ENCODE data around the gene PLXNA4.
"Not testable (repeated sequence)": the region's sequence is repeated elsewhere in the genome, so short reads cannot be mapped to it uniquely, and the experiment has no call there.

The PLXNA4 gene

GRCh38 chr7:132190683-132191082, 385.6 kb downstream of the PLXNA4 start:
- DNase-seq: no peak

- no peak for DNase-seq
These were observed 386.4 kb downstream of the PLXNA4 start for GRCh38 chr7:132189881-132190280.

GRCh38 chr7:132187869-132188789, 388.1 kb downstream of the PLXNA4 start:
- no peak for DNase-seq

GRCh38 chr7:132187391-132187790, 388.9 kb downstream of the PLXNA4 start:
- no peak for DNase-seq

GRCh38 chr7:132185150-132185549, 391.1 kb downstream of the PLXNA4 start:
- DNase-seq: no peak

GRCh38 chr7:132183781-132184380, 392.4 kb downstream of the PLXNA4 start:
- peak; percentile 60 for DNase-seq

- DNase-seq: no peak
These were observed 393.3 kb downstream of the PLXNA4 start for GRCh38 chr7:132182992-132183391.

GRCh38 chr7:132181946-132182685, 394.2 kb downstream of the PLXNA4 start:
- no peak for DNase-seq

GRCh38 chr7:132181371-132181770, 394.9 kb downstream of the PLXNA4 start:
- DNase-seq: no peak

GRCh38 chr7:132180481-132180880, 395.8 kb downstream of the PLXNA4 start:
- no peak for DNase-seq

GRCh38 chr7:132179681-132180080, 396.6 kb downstream of the PLXNA4 start:
- DNase-seq: no peak

- no peak for DNase-seq
These were observed 397.2 kb downstream of the PLXNA4 start for GRCh38 chr7:132179080-132179430.

GRCh38 chr7:132178402-132179079, 397.7 kb downstream of the PLXNA4 start:
- not testable (repeated sequence) for DNase-seq

GRCh38 chr7:132177708-132178401, 398.4 kb downstream of the PLXNA4 start:
- DNase-seq: no peak

GRCh38 chr7:132176719-132177118, 399.6 kb downstream of the PLXNA4 start:
- no peak for DNase-seq

GRCh38 chr7:132171130-132171576, 405.1 kb downstream of the PLXNA4 start:
- DNase-seq: no peak

GRCh38 chr7:132169730-132170129, 406.5 kb downstream of the PLXNA4 start:
- no peak for DNase-seq

- no peak for DNase-seq
These were observed 408.0 kb downstream of the PLXNA4 start for GRCh38 chr7:132168239-132168638.

GRCh38 chr7:132165695-132166094, 410.6 kb downstream of the PLXNA4 start:
- DNase-seq: not testable (repeated sequence)

- DNase-seq: no peak
These were observed 411.6 kb downstream of the PLXNA4 start for GRCh38 chr7:132164558-132165125.

- no peak for DNase-seq
These were observed 413.6 kb downstream of the PLXNA4 start for GRCh38 chr7:132162556-132163144.

- no peak for DNase-seq
These were observed 414.3 kb downstream of the PLXNA4 start for GRCh38 chr7:132161976-132162375.

Measured in NCI-H345 (cell line).